Activated CD4-positive, alpha-beta T cell treated with anti-CD3 and anti-CD28 coated beads, Interleukin-2, amount 10 ng/mL, durations not matched to agents 7 days and 5 days (primary cell): Measurements from ENCODE around the gene SLCO2A1. TPM values are rescaled to one million over a fixed set of nuclear protein-coding genes. Genes with fewer than 3 reads are reported as not detected.

Source experiments
- CTCF ChIA-PET: fragments of 350-600 bp; sonication (Branson Sonifier 250); formaldehyde crosslinking; loops from one replicate; lab custom pipeline; 2021; ENCODE audit warnings: antibody characterized with exemption; lab: Charles Lee
- POLR2A ChIA-PET: fragments of 350-600 bp; sonication (Branson Sonifier 250); formaldehyde crosslinking; loops from one replicate; lab custom pipeline; 2021; ENCODE audit warnings: antibody characterized with exemption; lab: Charles Lee
- DNase-seq: peaks from one replicate; pipeline ENCODE4 v3.0.0-alpha.2; 2020
- H3K27ac Mint-ChIP-seq: one replicate; pipeline ENCODE4 v1.8.0; 2021; ENCODE audit warnings: mild to moderate bottlenecking, moderate library complexity, mixed read lengths
- H3K27me3 Mint-ChIP-seq: one replicate; pipeline ENCODE4 v1.8.0; 2021; ENCODE audit warnings: mixed read lengths
- H3K36me3 Mint-ChIP-seq: one replicate; pipeline ENCODE4 v1.8.0; 2021; ENCODE audit warnings: low read depth, mixed read lengths
- H3K4me1 Mint-ChIP-seq: one replicate; pipeline ENCODE4 v1.8.0; 2021; ENCODE audit warnings: mixed read lengths
- H3K4me3 Mint-ChIP-seq: one replicate; pipeline ENCODE4 v1.8.0; 2021; ENCODE audit warnings: mild to moderate bottlenecking, moderate library complexity, mixed read lengths
- H3K9me3 Mint-ChIP-seq: one replicate; pipeline ENCODE4 v1.8.0; 2021; ENCODE audit warnings: mixed read lengths
- total RNA-seq, 2 experiments: library from RNA; stranded (reverse); gene quantifications; one replicate each; pipeline ENCODE4 v1.2.3, GENCODE V29; 2021

SLCO2A1 gene
- total RNA-seq, 2 experiments from 2014 or later = not detected

- ChIA-PET CTCF (no interaction called here), POLR2A (no interaction called here)
- Mint-ChIP-seq H3K27me3 (peaks cover 17% of the 10 kb centered on the region), H3K27ac (no peak overlapping the region), H3K4me3 (no peak overlapping the region), H3K4me1 (no peaks in the 10 kb centered on the region), H3K36me3 (no peaks in the 10 kb centered on the region), H3K9me3 (no peaks in the 10 kb centered on the region)
- DNase-seq = no peak
These were observed 11.3 kb downstream of the SLCO2A1 start for GRCh38 chr3:134018406-134018805.

GRCh38 chr3:134017490-134017889, 12.2 kb downstream of the SLCO2A1 start:
- Mint-ChIP-seq H3K4me1 (no peaks in the 10 kb centered on the region), H3K27ac (no peak overlapping the region), H3K36me3 (no peaks in the 10 kb centered on the region), H3K4me3 (no peak overlapping the region), H3K9me3 (no peaks in the 10 kb centered on the region), H3K27me3 (peaks cover 10% of the 10 kb centered on the region)
- CTCF ChIA-PET = no interaction called here
- POLR2A ChIA-PET = no interaction called here
- DNase-seq = no peak

GRCh38 chr3:134014270-134014669, 15.5 kb downstream of the SLCO2A1 start:
- H3K27ac Mint-ChIP-seq = no peak overlapping the region
- DNase-seq = no peak
- no peaks in the 10 kb centered on the region for H3K36me3 Mint-ChIP-seq
- no peak overlapping the region for H3K4me3 Mint-ChIP-seq
- H3K27me3 Mint-ChIP-seq = peaks cover 13% of the 10 kb centered on the region
- ChIA-PET POLR2A (no interaction called here), CTCF (no interaction called here)
- H3K4me1 Mint-ChIP-seq = no peaks in the 10 kb centered on the region
- H3K9me3 Mint-ChIP-seq = no peaks in the 10 kb centered on the region

GRCh38 chr3:134013280-134013679, 16.4 kb downstream of the SLCO2A1 start:
- no peak for DNase-seq
- ChIA-PET CTCF (interaction anchor here (0.6 kb wide), 1 partner anchor 1697 kb away, joined by 3 read pairs; no protein-coding TSS in a partner anchor), POLR2A (no interaction called here)
- Mint-ChIP-seq H3K36me3 (no peaks in the 10 kb centered on the region), H3K27me3 (peaks cover 13% of the 10 kb centered on the region), H3K9me3 (no peaks in the 10 kb centered on the region), H3K27ac (no peak overlapping the region), H3K4me3 (no peak overlapping the region), H3K4me1 (no peaks in the 10 kb centered on the region)

- no peak for DNase-seq
- POLR2A ChIA-PET = no interaction called here
- Mint-ChIP-seq H3K36me3 (no peaks in the 10 kb centered on the region), H3K4me1 (no peaks in the 10 kb centered on the region), H3K9me3 (no peaks in the 10 kb centered on the region), H3K27ac (no peak overlapping the region), H3K27me3 (peaks cover 11% of the 10 kb centered on the region), H3K4me3 (no peak overlapping the region)
- CTCF ChIA-PET = no interaction called here
These were observed 20.3 kb downstream of the SLCO2A1 start for GRCh38 chr3:134009345-134010000.

- POLR2A ChIA-PET = no interaction called here
- Mint-ChIP-seq H3K36me3 (no peaks in the 10 kb centered on the region), H3K27me3 (peaks cover 10% of the 10 kb centered on the region), H3K4me3 (no peak overlapping the region), H3K4me1 (no peaks in the 10 kb centered on the region), H3K9me3 (no peaks in the 10 kb centered on the region), H3K27ac (no peak overlapping the region)
- CTCF ChIA-PET = no interaction called here
- no peak for DNase-seq
These were observed 21.0 kb downstream of the SLCO2A1 start for GRCh38 chr3:134008630-134009156.

GRCh38 chr3:134007819-134008218, 21.9 kb downstream of the SLCO2A1 start:
- Mint-ChIP-seq H3K4me3 (no peak overlapping the region), H3K27ac (no peak overlapping the region), H3K4me1 (no peaks in the 10 kb centered on the region), H3K27me3 (peaks cover 10% of the 10 kb centered on the region), H3K36me3 (no peaks in the 10 kb centered on the region), H3K9me3 (no peaks in the 10 kb centered on the region)
- CTCF ChIA-PET = no interaction called here
- POLR2A ChIA-PET = no interaction called here
- DNase-seq = no peak

GRCh38 chr3:134004841-134005240, 24.9 kb downstream of the SLCO2A1 start:
- no peak overlapping the region for H3K27ac Mint-ChIP-seq
- DNase-seq = no peak
- ChIA-PET POLR2A (no interaction called here), CTCF (no interaction called here)
- H3K9me3 Mint-ChIP-seq = no peaks in the 10 kb centered on the region
- no peak overlapping the region for H3K4me3 Mint-ChIP-seq
- H3K36me3 Mint-ChIP-seq = no peaks in the 10 kb centered on the region
- H3K4me1 Mint-ChIP-seq = no peaks in the 10 kb centered on the region
- H3K27me3 Mint-ChIP-seq = peaks cover 9% of the 10 kb centered on the region

GRCh38 chr3:134003066-134003465, 26.7 kb downstream of the SLCO2A1 start:
- H3K4me3 Mint-ChIP-seq = no peak overlapping the region
- no peaks in the 10 kb centered on the region for H3K9me3 Mint-ChIP-seq
- POLR2A ChIA-PET = no interaction called here
- no peaks in the 10 kb centered on the region for H3K4me1 Mint-ChIP-seq
- CTCF ChIA-PET = no interaction called here
- no peak overlapping the region for H3K27ac Mint-ChIP-seq
- DNase-seq = no peak
- peaks cover 9% of the 10 kb centered on the region for H3K27me3 Mint-ChIP-seq
- H3K36me3 Mint-ChIP-seq = no peaks in the 10 kb centered on the region

GRCh38 chr3:134002306-134002705, 27.4 kb downstream of the SLCO2A1 start:
- ChIA-PET CTCF (no interaction called here), POLR2A (no interaction called here)
- Mint-ChIP-seq H3K27me3 (peaks cover 5% of the 10 kb centered on the region), H3K4me1 (no peaks in the 10 kb centered on the region), H3K4me3 (no peak overlapping the region), H3K36me3 (no peaks in the 10 kb centered on the region), H3K27ac (no peak overlapping the region), H3K9me3 (no peaks in the 10 kb centered on the region)
- DNase-seq = no peak

GRCh38 chr3:134001251-134001650, 28.5 kb downstream of the SLCO2A1 start:
- no peak for DNase-seq
- ChIA-PET CTCF (no interaction called here), POLR2A (no interaction called here)
- Mint-ChIP-seq H3K4me3 (no peak overlapping the region), H3K4me1 (no peaks in the 10 kb centered on the region), H3K36me3 (no peaks in the 10 kb centered on the region), H3K9me3 (no peaks in the 10 kb centered on the region), H3K27me3 (peaks cover 3% of the 10 kb centered on the region), H3K27ac (no peak overlapping the region)

- CTCF ChIA-PET = interaction anchor here (0.6 to 0.8 kb wide), 2 partner anchors 511 to 1750 kb away, joined by 3 to 5 read pairs; no protein-coding TSS in a partner anchor
- Mint-ChIP-seq H3K4me3 (no peak overlapping the region), H3K9me3 (no peaks in the 10 kb centered on the region), H3K27ac (no peak overlapping the region), H3K27me3 (peaks cover 2% of the 10 kb centered on the region), H3K4me1 (no peaks in the 10 kb centered on the region), H3K36me3 (no peaks in the 10 kb centered on the region)
- POLR2A ChIA-PET = no interaction called here
- DNase-seq = no peak
These were observed 29.6 kb downstream of the SLCO2A1 start for GRCh38 chr3:133999891-134000685.

- ChIA-PET POLR2A (no interaction called here), CTCF (no interaction called here)
- Mint-ChIP-seq H3K4me1 (no peaks in the 10 kb centered on the region), H3K9me3 (no peaks in the 10 kb centered on the region), H3K27ac (no peak overlapping the region), H3K27me3 (peaks cover 3% of the 10 kb centered on the region), H3K4me3 (no peak overlapping the region), H3K36me3 (no peaks in the 10 kb centered on the region)
- DNase-seq = no peak
These were observed 31.0 kb downstream of the SLCO2A1 start for GRCh38 chr3:133998691-133999241.
